Measurements from ENCODE around the gene CAPZA1.

DNA sequence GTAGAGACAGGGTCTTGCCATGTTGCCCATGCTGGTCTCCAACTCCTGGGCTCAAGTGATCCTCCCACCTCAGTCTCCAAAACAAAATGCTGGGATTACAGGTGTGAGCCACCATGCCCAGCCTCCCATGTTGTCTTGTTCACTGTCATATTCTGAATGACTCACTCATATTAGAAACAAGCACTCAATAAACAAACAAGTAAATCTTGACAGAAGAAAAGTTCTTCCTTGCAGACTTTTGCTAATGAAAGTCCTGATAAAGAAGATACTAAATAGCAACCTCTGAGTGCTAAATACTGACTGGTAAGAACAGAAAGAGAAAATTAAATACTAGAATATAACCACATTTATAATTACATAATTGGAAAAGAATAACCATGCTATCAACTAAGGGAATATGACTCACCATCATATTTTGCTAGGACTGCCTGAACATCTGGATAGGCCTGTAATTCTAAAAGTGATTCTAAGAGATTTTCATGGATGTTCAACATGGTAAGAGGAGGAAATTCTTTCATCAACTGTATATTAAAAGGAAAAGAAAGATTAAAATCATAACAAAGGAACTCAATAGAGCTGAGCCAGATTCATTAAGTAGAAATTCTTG, 37.9 kb upstream of the CAPZA1 start:
- TF ChIP-seq, protein P1, sequence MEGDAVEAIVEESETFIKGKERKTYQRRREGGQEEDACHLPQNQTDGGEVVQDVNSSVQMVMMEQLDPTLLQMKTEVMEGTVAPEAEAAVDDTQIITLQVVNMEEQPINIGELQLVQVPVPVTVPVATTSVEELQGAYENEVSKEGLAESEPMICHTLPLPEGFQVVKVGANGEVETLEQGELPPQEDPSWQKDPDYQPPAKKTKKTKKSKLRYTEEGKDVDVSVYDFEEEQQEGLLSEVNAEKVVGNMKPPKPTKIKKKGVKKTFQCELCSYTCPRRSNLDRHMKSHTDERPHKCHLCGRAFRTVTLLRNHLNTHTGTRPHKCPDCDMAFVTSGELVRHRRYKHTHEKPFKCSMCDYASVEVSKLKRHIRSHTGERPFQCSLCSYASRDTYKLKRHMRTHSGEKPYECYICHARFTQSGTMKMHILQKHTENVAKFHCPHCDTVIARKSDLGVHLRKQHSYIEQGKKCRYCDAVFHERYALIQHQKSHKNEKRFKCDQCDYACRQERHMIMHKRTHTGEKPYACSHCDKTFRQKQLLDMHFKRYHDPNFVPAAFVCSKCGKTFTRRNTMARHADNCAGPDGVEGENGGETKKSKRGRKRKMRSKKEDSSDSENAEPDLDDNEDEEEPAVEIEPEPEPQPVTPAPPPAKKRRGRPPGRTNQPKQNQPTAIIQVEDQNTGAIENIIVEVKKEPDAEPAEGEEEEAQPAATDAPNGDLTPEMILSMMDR (IDR thresholded peaks at IDR 0.05; ENCODE audit: insufficient read depth, low read depth, low read length), result no peak
- TF ChIP-seq EZH2 (IDR thresholded peaks at IDR 0.05; ENCODE audit: insufficient read depth, low read length), result no peak
